Measurements from ENCODE around the gene AK2.
"Not testable (repeated sequence)": the region's sequence is repeated elsewhere in the genome, so short reads cannot be mapped to it uniquely, and the experiment has no call there.

The AK2 gene

GRCh38 chr1:33005117-33005837 lies 31.4 kb downstream of the AK2 start:
- TF ChIP-seq TAF1 (IDR thresholded peaks at IDR 0.05; ENCODE audit: low read depth, low read length): no peak
- no peak for TF ChIP-seq PAX5 (IDR thresholded peaks at IDR 0.05; ENCODE audit: insufficient read depth, low read length, severe bottlenecking)
- no peak for TF ChIP-seq POLR2A (IDR thresholded peaks at IDR 0.05; ENCODE audit: low read depth, low read length)
- no peak for TF ChIP-seq SPI1 (IDR thresholded peaks at IDR 0.05; ENCODE audit: low read depth, low read length)
- 0 out of 2 replicates have a peak, but pooled peaks have one; percentile 25 for TF ChIP-seq POLR2AphosphoS5 (IDR thresholded peaks at IDR 0.05; ENCODE audit: low read depth, low read length)
- TF ChIP-seq POU2F2 (IDR thresholded peaks at IDR 0.05; ENCODE audit: low read depth, low read length): no peak
- DNase-seq (ENCODE audit: insufficient read length, low spot score) (no peak), FAIRE-seq (no peak)

GRCh38 chr1:33004613-33005012 lies 32.1 kb downstream of the AK2 start:
- TF ChIP-seq POU2F2 (IDR thresholded peaks at IDR 0.05; ENCODE audit: low read depth, low read length): no peak
- TF ChIP-seq POLR2AphosphoS5 (IDR thresholded peaks at IDR 0.05; ENCODE audit: low read depth, low read length): no peak
- TF ChIP-seq TAF1 (IDR thresholded peaks at IDR 0.05; ENCODE audit: low read depth, low read length): no peak
- no peak for TF ChIP-seq POLR2A (IDR thresholded peaks at IDR 0.05; ENCODE audit: low read depth, low read length)
- TF ChIP-seq PAX5 (IDR thresholded peaks at IDR 0.05; ENCODE audit: insufficient read depth, low read length, severe bottlenecking): no peak
- TF ChIP-seq SPI1 (IDR thresholded peaks at IDR 0.05; ENCODE audit: low read depth, low read length): no peak
- DNase-seq (ENCODE audit: insufficient read length, low spot score) (no peak), FAIRE-seq (no peak)

GRCh38 chr1:33003657-33004056 lies 33.0 kb downstream of the AK2 start:
- TF ChIP-seq POU2F2 (IDR thresholded peaks at IDR 0.05; ENCODE audit: low read depth, low read length) (no peak), SPI1 (IDR thresholded peaks at IDR 0.05; ENCODE audit: low read depth, low read length) (no peak), POLR2A (IDR thresholded peaks at IDR 0.05; ENCODE audit: low read depth, low read length) (no peak), TAF1 (IDR thresholded peaks at IDR 0.05; ENCODE audit: low read depth, low read length) (no peak), PAX5 (IDR thresholded peaks at IDR 0.05; ENCODE audit: insufficient read depth, low read length, severe bottlenecking) (no peak), POLR2AphosphoS5 (IDR thresholded peaks at IDR 0.05; ENCODE audit: low read depth, low read length) (no peak)
- DNase-seq (ENCODE audit: insufficient read length, low spot score): no peak
- no peak for FAIRE-seq

- no peak for DNase-seq (ENCODE audit: insufficient read length, low spot score)
- TF ChIP-seq TAF1 (IDR thresholded peaks at IDR 0.05; ENCODE audit: low read depth, low read length): no peak
- no peak for TF ChIP-seq POLR2A (IDR thresholded peaks at IDR 0.05; ENCODE audit: low read depth, low read length)
- no peak for TF ChIP-seq POLR2AphosphoS5 (IDR thresholded peaks at IDR 0.05; ENCODE audit: low read depth, low read length)
- no peak for TF ChIP-seq SPI1 (IDR thresholded peaks at IDR 0.05; ENCODE audit: low read depth, low read length)
- no peak for FAIRE-seq
Measured at GRCh38 chr1:33002006-33002405, 34.7 kb downstream of the AK2 start.

- TF ChIP-seq POLR2A (IDR thresholded peaks at IDR 0.05; ENCODE audit: low read depth, low read length) (no peak), TAF1 (IDR thresholded peaks at IDR 0.05; ENCODE audit: low read depth, low read length) (no peak)
- DNase-seq (ENCODE audit: insufficient read length, low spot score) (no peak), FAIRE-seq (no peak)
Measured at GRCh38 chr1:33001282-33001681, 35.4 kb downstream of the AK2 start.

- FAIRE-seq: no peak
- TF ChIP-seq SPI1 (IDR thresholded peaks at IDR 0.05; ENCODE audit: low read depth, low read length) (no peak), TAF1 (IDR thresholded peaks at IDR 0.05; ENCODE audit: low read depth, low read length) (no peak), PAX5 (IDR thresholded peaks at IDR 0.05; ENCODE audit: insufficient read depth, low read length, severe bottlenecking) (no peak)
- DNase-seq (ENCODE audit: insufficient read length, low spot score): no peak
Measured at GRCh38 chr1:33000427-33001026, 36.2 kb downstream of the AK2 start.

- DNase-seq (ENCODE audit: insufficient read length, low spot score) (no peak), FAIRE-seq (no peak)
- TF ChIP-seq POLR2A (IDR thresholded peaks at IDR 0.05; ENCODE audit: low read depth, low read length): no peak
- no peak for TF ChIP-seq POLR2AphosphoS5 (IDR thresholded peaks at IDR 0.05; ENCODE audit: low read depth, low read length)
- no peak for TF ChIP-seq PAX5 (IDR thresholded peaks at IDR 0.05; ENCODE audit: insufficient read depth, low read length, severe bottlenecking)
- TF ChIP-seq TAF1 (IDR thresholded peaks at IDR 0.05; ENCODE audit: low read depth, low read length): no peak
- no peak for TF ChIP-seq SPI1 (IDR thresholded peaks at IDR 0.05; ENCODE audit: low read depth, low read length)
- no peak for TF ChIP-seq POU2F2 (IDR thresholded peaks at IDR 0.05; ENCODE audit: low read depth, low read length)
Measured at GRCh38 chr1:32998997-32999396, 37.7 kb downstream of the AK2 start.

GRCh38 chr1:32998064-32998463 lies 38.6 kb downstream of the AK2 start:
- FAIRE-seq (no peak), DNase-seq (ENCODE audit: insufficient read length, low spot score) (no peak)
- no peak for TF ChIP-seq POLR2AphosphoS5 (IDR thresholded peaks at IDR 0.05; ENCODE audit: low read depth, low read length)
- TF ChIP-seq POLR2A (IDR thresholded peaks at IDR 0.05; ENCODE audit: low read depth, low read length): no peak
- no peak for TF ChIP-seq SPI1 (IDR thresholded peaks at IDR 0.05; ENCODE audit: low read depth, low read length)
- no peak for TF ChIP-seq PAX5 (IDR thresholded peaks at IDR 0.05; ENCODE audit: insufficient read depth, low read length, severe bottlenecking)
- TF ChIP-seq TAF1 (IDR thresholded peaks at IDR 0.05; ENCODE audit: low read depth, low read length): no peak
- no peak for TF ChIP-seq POU2F2 (IDR thresholded peaks at IDR 0.05; ENCODE audit: low read depth, low read length)

GRCh38 chr1:32997381-32997891 lies 39.2 kb downstream of the AK2 start:
- DNase-seq (ENCODE audit: insufficient read length, low spot score) (no peak), FAIRE-seq (no peak)
- TF ChIP-seq POLR2A (IDR thresholded peaks at IDR 0.05; ENCODE audit: low read depth, low read length) (no peak), PAX5 (IDR thresholded peaks at IDR 0.05; ENCODE audit: insufficient read depth, low read length, severe bottlenecking) (no peak), POLR2AphosphoS5 (IDR thresholded peaks at IDR 0.05; ENCODE audit: low read depth, low read length) (no peak), SPI1 (IDR thresholded peaks at IDR 0.05; ENCODE audit: low read depth, low read length) (no peak), POU2F2 (IDR thresholded peaks at IDR 0.05; ENCODE audit: low read depth, low read length) (no peak), TAF1 (IDR thresholded peaks at IDR 0.05; ENCODE audit: low read depth, low read length) (no peak)

GRCh38 chr1:32993324-32993636 lies 43.4 kb downstream of the AK2 start:
- not testable (repeated sequence) for FAIRE-seq; DNase-seq (ENCODE audit: insufficient read length, low spot score)
